ENCODE results near the gene CYTH1. TPM values are rescaled to one million over a fixed set of nuclear protein-coding genes. Genes with fewer than 3 reads are reported as not detected.
A peak's percentile ranks its signal among the peaks of the same experiment; 100 is the strongest.

CYTH1 gene
- total RNA-seq, 1 experiment from 2014 or later = 9.6 TPM

GRCh38 chr17:78648293-78648692, 133.8 kb downstream of the CYTH1 start:
- Histone ChIP-seq H2AFZ (ENCODE audit: low read length) (no peak overlapping the region), H3K9ac (ENCODE audit: low read length) (no peak overlapping the region), H3K4me1 (ENCODE audit: low read length) (peaks cover 4% of the 10 kb centered on the region; the same call in 1 of the 2 replicates), H3K79me2 (ENCODE audit: low read length) (no peaks in the 10 kb centered on the region), H3K9me3 (ENCODE audit: low read length) (no peaks in the 10 kb centered on the region), H3K9me2 (replicated peaks; ENCODE audit: insufficient read depth, low read length) (no peaks in the 10 kb centered on the region), H3K36me3 (ENCODE audit: insufficient read depth, low read length) (no peaks in the 10 kb centered on the region), H3K4me3 (ENCODE audit: low read length) (no peak overlapping the region), H4K20me1 (ENCODE audit: insufficient read depth, low read depth, low read length) (no peaks in the 10 kb centered on the region), H3K27me3 (ENCODE audit: low read length) (no peaks in the 10 kb centered on the region), H3K27ac (ENCODE audit: low read length) (no peak overlapping the region), H3K4me2 (ENCODE audit: low read depth, low read length, poor library complexity, severe bottlenecking) (no peak overlapping the region)
- no peak for DNase-seq

GRCh38 chr17:78647032-78647431, 135.0 kb downstream of the CYTH1 start:
- H3K4me1 ChIP-seq (ENCODE audit: low read length) = peaks cover 4% of the 10 kb centered on the region; the same call in 1 of the 2 replicates
- H3K79me2 ChIP-seq (ENCODE audit: low read length) = no peaks in the 10 kb centered on the region
- no peak for DNase-seq
- H2AFZ ChIP-seq (ENCODE audit: low read length) = no peak overlapping the region
- no peak overlapping the region for H3K27ac ChIP-seq (ENCODE audit: low read length)
- H3K4me2 ChIP-seq (ENCODE audit: low read depth, low read length, poor library complexity, severe bottlenecking) = no peak overlapping the region
- H3K9me3 ChIP-seq (ENCODE audit: low read length) = no peaks in the 10 kb centered on the region
- no peaks in the 10 kb centered on the region for H3K36me3 ChIP-seq (ENCODE audit: insufficient read depth, low read length)
- H3K9me2 ChIP-seq (replicated peaks; ENCODE audit: insufficient read depth, low read length) = no peaks in the 10 kb centered on the region
- H3K4me3 ChIP-seq (ENCODE audit: low read length) = no peak overlapping the region
- no peaks in the 10 kb centered on the region for H4K20me1 ChIP-seq (ENCODE audit: insufficient read depth, low read depth, low read length)
- no peaks in the 10 kb centered on the region for H3K27me3 ChIP-seq (ENCODE audit: low read length)
- no peak overlapping the region for H3K9ac ChIP-seq (ENCODE audit: low read length)

GRCh38 chr17:78645421-78646295, 136.4 kb downstream of the CYTH1 start:
- Histone ChIP-seq H3K4me1 (ENCODE audit: low read length) (peaks cover 4% of the 10 kb centered on the region; the same call in 1 of the 2 replicates), H3K36me3 (ENCODE audit: insufficient read depth, low read length) (no peaks in the 10 kb centered on the region), H3K9ac (ENCODE audit: low read length) (no peak overlapping the region), H3K9me2 (replicated peaks; ENCODE audit: insufficient read depth, low read length) (no peaks in the 10 kb centered on the region), H3K27me3 (ENCODE audit: low read length) (no peaks in the 10 kb centered on the region), H3K27ac (ENCODE audit: low read length) (no peak overlapping the region), H3K4me2 (ENCODE audit: low read depth, low read length, poor library complexity, severe bottlenecking) (no peak overlapping the region), H3K9me3 (ENCODE audit: low read length) (no peaks in the 10 kb centered on the region), H2AFZ (ENCODE audit: low read length) (peak overlapping the region; percentile 36; the same call in 1 of the 2 replicates), H3K4me3 (ENCODE audit: low read length) (no peak overlapping the region), H4K20me1 (ENCODE audit: insufficient read depth, low read depth, low read length) (no peaks in the 10 kb centered on the region), H3K79me2 (ENCODE audit: low read length) (no peaks in the 10 kb centered on the region)
- peak; percentile 66 for DNase-seq

GRCh38 chr17:78644931-78645351, 137.1 kb downstream of the CYTH1 start:
- H3K79me2 ChIP-seq (ENCODE audit: low read length) = no peaks in the 10 kb centered on the region
- no peak overlapping the region for H2AFZ ChIP-seq (ENCODE audit: low read length)
- H3K9me3 ChIP-seq (ENCODE audit: low read length) = no peaks in the 10 kb centered on the region
- H3K9ac ChIP-seq (ENCODE audit: low read length) = no peak overlapping the region
- no peaks in the 10 kb centered on the region for H3K27me3 ChIP-seq (ENCODE audit: low read length)
- DNase-seq = no peak
- no peaks in the 10 kb centered on the region for H3K36me3 ChIP-seq (ENCODE audit: insufficient read depth, low read length)
- no peak overlapping the region for H3K4me3 ChIP-seq (ENCODE audit: low read length)
- no peaks in the 10 kb centered on the region for H4K20me1 ChIP-seq (ENCODE audit: insufficient read depth, low read depth, low read length)
- H3K4me1 ChIP-seq (ENCODE audit: low read length) = peaks cover 4% of the 10 kb centered on the region; the same call in 1 of the 2 replicates
- no peak overlapping the region for H3K27ac ChIP-seq (ENCODE audit: low read length)
- H3K9me2 ChIP-seq (replicated peaks; ENCODE audit: insufficient read depth, low read length) = no peaks in the 10 kb centered on the region
- no peak overlapping the region for H3K4me2 ChIP-seq (ENCODE audit: low read depth, low read length, poor library complexity, severe bottlenecking)

GRCh38 chr17:78644224-78644623, 137.8 kb downstream of the CYTH1 start:
- H3K27me3 ChIP-seq (ENCODE audit: low read length) = no peaks in the 10 kb centered on the region
- H4K20me1 ChIP-seq (ENCODE audit: insufficient read depth, low read depth, low read length) = no peaks in the 10 kb centered on the region
- no peak overlapping the region for H3K4me3 ChIP-seq (ENCODE audit: low read length)
- H3K27ac ChIP-seq (ENCODE audit: low read length) = no peak overlapping the region
- H3K9me2 ChIP-seq (replicated peaks; ENCODE audit: insufficient read depth, low read length) = no peaks in the 10 kb centered on the region
- no peaks in the 10 kb centered on the region for H3K36me3 ChIP-seq (ENCODE audit: insufficient read depth, low read length)
- H3K4me1 ChIP-seq (ENCODE audit: low read length) = peaks cover 4% of the 10 kb centered on the region; the same call in 1 of the 2 replicates
- no peaks in the 10 kb centered on the region for H3K79me2 ChIP-seq (ENCODE audit: low read length)
- H3K4me2 ChIP-seq (ENCODE audit: low read depth, low read length, poor library complexity, severe bottlenecking) = no peak overlapping the region
- no peak for DNase-seq
- no peak overlapping the region for H3K9ac ChIP-seq (ENCODE audit: low read length)
- no peaks in the 10 kb centered on the region for H3K9me3 ChIP-seq (ENCODE audit: low read length)
- no peak overlapping the region for H2AFZ ChIP-seq (ENCODE audit: low read length)

GRCh38 chr17:78643326-78643725, 138.7 kb downstream of the CYTH1 start:
- Histone ChIP-seq H4K20me1 (ENCODE audit: insufficient read depth, low read depth, low read length) (no peaks in the 10 kb centered on the region), H3K27ac (ENCODE audit: low read length) (no peak overlapping the region), H3K9me3 (ENCODE audit: low read length) (no peaks in the 10 kb centered on the region), H3K9ac (ENCODE audit: low read length) (no peak overlapping the region), H3K4me3 (ENCODE audit: low read length) (no peak overlapping the region), H3K9me2 (replicated peaks; ENCODE audit: insufficient read depth, low read length) (no peaks in the 10 kb centered on the region), H3K79me2 (ENCODE audit: low read length) (no peaks in the 10 kb centered on the region), H3K4me2 (ENCODE audit: low read depth, low read length, poor library complexity, severe bottlenecking) (no peak overlapping the region), H3K36me3 (ENCODE audit: insufficient read depth, low read length) (no peaks in the 10 kb centered on the region), H3K4me1 (ENCODE audit: low read length) (peaks cover 4% of the 10 kb centered on the region; the same call in 1 of the 2 replicates), H3K27me3 (ENCODE audit: low read length) (no peaks in the 10 kb centered on the region), H2AFZ (ENCODE audit: low read length) (no peak overlapping the region)
- DNase-seq = no peak

- Histone ChIP-seq H3K9me3 (ENCODE audit: low read length) (no peaks in the 10 kb centered on the region), H3K27me3 (ENCODE audit: low read length) (no peaks in the 10 kb centered on the region), H2AFZ (ENCODE audit: low read length) (no peak overlapping the region), H3K27ac (ENCODE audit: low read length) (no peak overlapping the region), H3K9me2 (replicated peaks; ENCODE audit: insufficient read depth, low read length) (no peaks in the 10 kb centered on the region), H4K20me1 (ENCODE audit: insufficient read depth, low read depth, low read length) (no peaks in the 10 kb centered on the region), H3K9ac (ENCODE audit: low read length) (no peak overlapping the region), H3K4me3 (ENCODE audit: low read length) (no peak overlapping the region), H3K4me2 (ENCODE audit: low read depth, low read length, poor library complexity, severe bottlenecking) (no peak overlapping the region), H3K36me3 (ENCODE audit: insufficient read depth, low read length) (no peaks in the 10 kb centered on the region), H3K4me1 (ENCODE audit: low read length) (peaks cover 4% of the 10 kb centered on the region; the same call in 1 of the 2 replicates), H3K79me2 (ENCODE audit: low read length) (no peaks in the 10 kb centered on the region)
- no peak for DNase-seq
Measured at GRCh38 chr17:78642707-78643106, 139.4 kb downstream of the CYTH1 start.

GRCh38 chr17:78641666-78642065, 140.4 kb downstream of the CYTH1 start:
- no peak overlapping the region for H3K27ac ChIP-seq (ENCODE audit: low read length)
- no peaks in the 10 kb centered on the region for H3K27me3 ChIP-seq (ENCODE audit: low read length)
- no peak for DNase-seq
- H3K4me3 ChIP-seq (ENCODE audit: low read length) = no peak overlapping the region
- no peaks in the 10 kb centered on the region for H4K20me1 ChIP-seq (ENCODE audit: insufficient read depth, low read depth, low read length)
- H3K4me2 ChIP-seq (ENCODE audit: low read depth, low read length, poor library complexity, severe bottlenecking) = no peak overlapping the region
- peaks cover 4% of the 10 kb centered on the region; the same call in 1 of the 2 replicates for H3K4me1 ChIP-seq (ENCODE audit: low read length)
- no peaks in the 10 kb centered on the region for H3K9me3 ChIP-seq (ENCODE audit: low read length)
- H3K9ac ChIP-seq (ENCODE audit: low read length) = no peak overlapping the region
- H3K79me2 ChIP-seq (ENCODE audit: low read length) = no peaks in the 10 kb centered on the region
- no peaks in the 10 kb centered on the region for H3K9me2 ChIP-seq (replicated peaks; ENCODE audit: insufficient read depth, low read length)
- no peak overlapping the region for H2AFZ ChIP-seq (ENCODE audit: low read length)
- no peaks in the 10 kb centered on the region for H3K36me3 ChIP-seq (ENCODE audit: insufficient read depth, low read length)

Data from Karpas-422 (cell line).